SK-N-SH treated with all-trans-retinoic acid at 6 μM for 48 hours (cell line): ENCODE data around the gene ZMIZ1.
A peak's percentile ranks its signal among the peaks of the same experiment; 100 is the strongest.

ENCODE experiments used
- ATAC-seq: fragments of 200-7000 bp; cut with Tn5 transposase; 3 replicates; pipeline ENCODE4 v1.9.1; 2020; ENCODE audit warnings: mild to moderate bottlenecking, moderate library complexity
- CREB5 ChIP-seq: fragments of 250-450 bp; sonication (Bioruptor Pico); IDR thresholded peaks from 2 replicates; pipeline ENCODE4 v1.5.1; 2020; ENCODE audit warnings: low read depth, mild to moderate bottlenecking, moderate library complexity
- CSDC2 ChIP-seq: fragments of 250-450 bp; sonication (Bioruptor Pico); IDR thresholded peaks from 2 replicates; pipeline ENCODE4 v1.5.0; 2020; ENCODE audit warnings: mild to moderate bottlenecking, moderate library complexity
- ESRRG ChIP-seq: fragments of 250-450 bp; sonication (Bioruptor Pico); IDR thresholded peaks from 2 replicates; pipeline ENCODE4 v1.6.1; 2021; ENCODE audit warnings: mild to moderate bottlenecking
- GLIS3 ChIP-seq: fragments of 250-450 bp; sonication (Bioruptor Pico); IDR thresholded peaks from 2 replicates; pipeline ENCODE4 v1.5.0; 2020; ENCODE audit warnings: mild to moderate bottlenecking, moderate library complexity
- ISL1 ChIP-seq: fragments of 250-450 bp; sonication (Bioruptor Pico); IDR thresholded peaks from 2 replicates; pipeline ENCODE4 v2.1.2; 2022; ENCODE audit warnings: mild to moderate bottlenecking, moderate library complexity
- OSR1 ChIP-seq: fragments of 250-450 bp; sonication (Bioruptor Pico); IDR thresholded peaks from 2 replicates; pipeline ENCODE4 v1.8.0; 2022; ENCODE audit warnings: moderate library complexity, mild to moderate bottlenecking, inconsistent platforms
- PATZ1 ChIP-seq: fragments of 250-450 bp; sonication (Bioruptor Pico); IDR thresholded peaks from 2 replicates; pipeline ENCODE4 v1.8.0; 2020; ENCODE audit warnings: mild to moderate bottlenecking, moderate library complexity, borderline replicate concordance
- PPARA ChIP-seq: fragments of 250-450 bp; sonication (Bioruptor Pico); IDR thresholded peaks from 2 replicates; pipeline ENCODE4 v1.5.0; 2020; ENCODE audit warnings: mild to moderate bottlenecking, borderline replicate concordance
- RARB ChIP-seq: fragments of 250-450 bp; sonication (Bioruptor Pico); IDR thresholded peaks from 2 replicates; pipeline ENCODE4 v1.8.0; 2021; ENCODE audit warnings: mild to moderate bottlenecking, moderate library complexity
- SNAI2 ChIP-seq: fragments of 250-450 bp; sonication (Bioruptor Pico); IDR thresholded peaks from 2 replicates; pipeline ENCODE4 v1.5.0; 2020; ENCODE audit warnings: mild to moderate bottlenecking, moderate library complexity
- TCF4 ChIP-seq: fragments of 250-450 bp; sonication (Bioruptor Pico); IDR thresholded peaks from 2 replicates; pipeline ENCODE4 v1.8.0; 2021; ENCODE audit warnings: mild to moderate bottlenecking, moderate library complexity, borderline replicate concordance
- TOX ChIP-seq: fragments of 250-450 bp; sonication (Bioruptor Pico); IDR thresholded peaks from 2 replicates; pipeline ENCODE4 v1.8.0; 2021; ENCODE audit warnings: mild to moderate bottlenecking, moderate library complexity, borderline replicate concordance
- TSHZ2 ChIP-seq: fragments of 250-450 bp; sonication (Bioruptor Pico); IDR thresholded peaks from 2 replicates; pipeline ENCODE4 v1.5.0; 2020; ENCODE audit warnings: mild to moderate bottlenecking, moderate library complexity
- ZC3H10 ChIP-seq: fragments of 250-450 bp; sonication (Bioruptor Pico); IDR thresholded peaks from 2 replicates; pipeline ENCODE4 v1.5.1; 2021; ENCODE audit warnings: mild to moderate bottlenecking, moderate library complexity
- ZFP3 ChIP-seq: fragments of 250-450 bp; sonication (Bioruptor Pico); IDR thresholded peaks from 2 replicates; pipeline ENCODE4 v1.5.0; 2020; ENCODE audit warnings: mild to moderate bottlenecking, moderate library complexity
- ZFP30 ChIP-seq: fragments of 450-650 bp; formaldehyde crosslinking; IDR thresholded peaks from 2 replicates; pipeline ENCODE4 v1.5.0; 2022; ENCODE audit warnings: mild to moderate bottlenecking, moderate library complexity
- ZNF565 ChIP-seq: fragments of 450-650 bp; formaldehyde crosslinking; conservative IDR thresholded peaks from 2 replicates; pipeline ENCODE4 v1.5.0; 2020; ENCODE audit warnings: low read depth, mild to moderate bottlenecking, moderate library complexity
- ZNF70 ChIP-seq: fragments of 450-650 bp; formaldehyde crosslinking; IDR thresholded peaks from 2 replicates; pipeline ENCODE4 v1.5.0; 2020; ENCODE audit warnings: mild to moderate bottlenecking, moderate library complexity
- ZNF8 ChIP-seq: fragments of 450-650 bp; formaldehyde crosslinking; IDR thresholded peaks from 2 replicates; pipeline ENCODE4 v1.5.0; 2020; ENCODE audit warnings: mild to moderate bottlenecking, moderate library complexity
- TF ChIP-seq, protein P1 (sequence below): fragments of 250-450 bp; sonication (Bioruptor Pico); IDR thresholded peaks from 2 replicates; pipeline ENCODE4 v1.8.0; 2021; ENCODE audit warnings: low read depth, mild to moderate bottlenecking, moderate library complexity, borderline replicate concordance
- TF ChIP-seq, protein P2 (sequence below): fragments of 250-450 bp; sonication (Bioruptor Pico); IDR thresholded peaks from 2 replicates; pipeline ENCODE4 v1.5.1; 2021; ENCODE audit warnings: mild to moderate bottlenecking, moderate library complexity

The ZMIZ1 gene

DNA sequence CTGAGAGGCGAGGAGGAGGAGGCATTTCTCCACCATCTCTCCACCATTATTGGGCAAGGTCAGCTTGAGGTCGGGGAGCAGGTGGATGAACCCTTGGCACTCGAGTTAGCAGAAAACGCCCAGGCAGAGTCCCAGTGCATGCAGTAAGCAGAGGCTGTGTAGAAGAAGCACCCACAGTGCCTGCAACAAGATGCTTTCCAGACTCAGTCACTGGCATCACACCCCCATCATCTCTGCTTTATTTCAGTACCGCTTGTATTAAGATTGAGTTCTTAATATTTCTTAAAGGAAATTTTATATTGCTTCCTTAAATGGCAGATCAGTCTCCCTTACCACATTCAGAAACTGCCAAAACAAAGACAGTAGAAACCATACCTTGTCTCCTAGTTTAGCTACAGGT is 156.2 kb downstream of the ZMIZ1 start:
- ATAC-seq = no peak
- TF ChIP-seq RARB (no peak), ZNF565 (no peak), PATZ1 (no peak), ZNF8 (no peak), ZC3H10 (CRISPR knock-in tag) (no peak), TSHZ2 (CRISPR knock-in tag) (no peak), GLIS3 (CRISPR knock-in tag) (no peak), OSR1 (CRISPR knock-in tag) (no peak), ESRRG (CRISPR knock-in tag) (no peak), ISL1 (CRISPR knock-in tag) (no peak), SNAI2 (CRISPR knock-in tag) (no peak)
- TF ChIP-seq, all 23 proteins: peak for 0

DNA sequence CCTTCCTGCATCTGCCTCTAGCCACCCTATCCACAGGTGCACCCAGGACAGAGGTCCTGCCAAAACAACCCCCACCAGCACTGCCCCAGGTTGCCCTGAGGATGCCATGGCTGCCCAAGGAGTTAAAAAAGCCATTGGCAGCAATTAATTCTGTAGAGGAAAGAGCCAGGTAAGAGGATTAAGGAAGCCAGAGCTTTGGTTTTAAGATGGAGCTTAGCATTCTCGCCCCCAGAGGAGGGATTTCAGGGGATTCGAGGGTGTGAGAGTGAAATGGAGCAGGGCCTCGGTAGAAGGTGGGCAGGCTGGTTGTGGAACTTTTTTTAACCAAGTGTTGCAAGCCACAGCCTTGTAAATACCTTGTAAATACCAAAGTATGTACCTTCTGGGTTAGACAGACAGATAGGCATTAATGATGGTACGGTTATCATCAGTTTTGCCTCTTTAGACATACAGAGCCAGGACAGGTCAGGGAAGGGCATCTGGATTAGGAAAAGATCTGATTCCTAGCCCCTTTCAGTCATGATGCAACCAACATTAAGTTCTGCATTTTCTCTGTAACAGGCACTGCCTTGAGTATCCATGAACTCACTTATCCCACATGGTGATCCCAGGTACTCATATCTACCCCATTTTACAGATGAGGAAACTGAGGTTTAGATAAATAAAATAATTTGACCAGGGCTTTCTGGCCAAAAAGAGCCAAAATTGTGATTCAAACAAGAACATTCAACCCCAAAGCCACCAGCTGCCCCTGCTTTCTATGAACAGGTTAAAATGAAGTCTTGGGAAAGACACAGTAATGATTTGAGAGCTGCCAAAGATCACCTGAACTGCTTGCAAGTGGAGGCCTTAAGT is 157.9 kb downstream of the ZMIZ1 start:
- no peak for ATAC-seq
- TF ChIP-seq ESRRG (CRISPR knock-in tag) = no peak
- TF ChIP-seq, protein P1, sequence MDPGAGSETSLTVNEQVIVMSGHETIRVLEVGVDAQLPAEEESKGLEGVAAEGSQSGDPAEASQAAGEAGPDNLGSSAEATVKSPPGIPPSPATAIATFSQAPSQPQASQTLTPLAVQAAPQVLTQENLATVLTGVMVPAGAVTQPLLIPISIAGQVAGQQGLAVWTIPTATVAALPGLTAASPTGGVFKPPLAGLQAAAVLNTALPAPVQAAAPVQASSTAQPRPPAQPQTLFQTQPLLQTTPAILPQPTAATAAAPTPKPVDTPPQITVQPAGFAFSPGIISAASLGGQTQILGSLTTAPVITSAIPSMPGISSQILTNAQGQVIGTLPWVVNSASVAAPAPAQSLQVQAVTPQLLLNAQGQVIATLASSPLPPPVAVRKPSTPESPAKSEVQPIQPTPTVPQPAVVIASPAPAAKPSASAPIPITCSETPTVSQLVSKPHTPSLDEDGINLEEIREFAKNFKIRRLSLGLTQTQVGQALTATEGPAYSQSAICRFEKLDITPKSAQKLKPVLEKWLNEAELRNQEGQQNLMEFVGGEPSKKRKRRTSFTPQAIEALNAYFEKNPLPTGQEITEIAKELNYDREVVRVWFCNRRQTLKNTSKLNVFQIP (CRISPR knock-in tag) = no peak
- no peak for TF ChIP-seq ZC3H10 (CRISPR knock-in tag)
- TF ChIP-seq GLIS3 (CRISPR knock-in tag) = no peak
- TF ChIP-seq PPARA (CRISPR knock-in tag) = no peak

GRCh38 chr10:79229071-79229541 is 160.3 kb downstream of the ZMIZ1 start:
- TF ChIP-seq TCF4 (CRISPR knock-in tag) (peak; percentile 64; the same call in 1 of the 2 replicates), OSR1 (CRISPR knock-in tag) (no peak)
- ATAC-seq = no peak

GRCh38 chr10:79229830-79230327 is 161.1 kb downstream of the ZMIZ1 start:
- ATAC-seq = no peak
- no peak for TF ChIP-seq ISL1 (CRISPR knock-in tag)
- TF ChIP-seq ZFP3 (CRISPR knock-in tag) = no peak
- TF ChIP-seq ZNF70 (CRISPR knock-in tag) = no peak
- TF ChIP-seq PPARA (CRISPR knock-in tag) = no peak
- TF ChIP-seq CSDC2 (CRISPR knock-in tag) = no peak
- TF ChIP-seq, protein P1 (CRISPR knock-in tag) = no peak
- TF ChIP-seq ZNF565 = no peak
- no peak for TF ChIP-seq TOX
- TF ChIP-seq RARB = no peak
- no peak for TF ChIP-seq TCF4 (CRISPR knock-in tag)
- no peak for TF ChIP-seq ZFP30 (CRISPR knock-in tag)
- TF ChIP-seq ZC3H10 (CRISPR knock-in tag) = no peak
- no peak for TF ChIP-seq CREB5 (CRISPR knock-in tag)
- TF ChIP-seq SNAI2 (CRISPR knock-in tag) = no peak
- no peak for TF ChIP-seq OSR1 (CRISPR knock-in tag)
- TF ChIP-seq, protein P2, sequence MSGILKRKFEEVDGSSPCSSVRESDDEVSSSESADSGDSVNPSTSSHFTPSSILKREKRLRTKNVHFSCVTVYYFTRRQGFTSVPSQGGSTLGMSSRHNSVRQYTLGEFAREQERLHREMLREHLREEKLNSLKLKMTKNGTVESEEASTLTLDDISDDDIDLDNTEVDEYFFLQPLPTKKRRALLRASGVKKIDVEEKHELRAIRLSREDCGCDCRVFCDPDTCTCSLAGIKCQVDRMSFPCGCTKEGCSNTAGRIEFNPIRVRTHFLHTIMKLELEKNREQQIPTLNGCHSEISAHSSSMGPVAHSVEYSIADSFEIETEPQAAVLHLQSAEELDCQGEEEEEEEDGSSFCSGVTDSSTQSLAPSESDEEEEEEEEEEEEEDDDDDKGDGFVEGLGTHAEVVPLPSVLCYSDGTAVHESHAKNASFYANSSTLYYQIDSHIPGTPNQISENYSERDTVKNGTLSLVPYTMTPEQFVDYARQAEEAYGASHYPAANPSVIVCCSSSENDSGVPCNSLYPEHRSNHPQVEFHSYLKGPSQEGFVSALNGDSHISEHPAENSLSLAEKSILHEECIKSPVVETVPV (CRISPR knock-in tag) = no peak
- TF ChIP-seq, all 23 proteins: peak for 0
